NCI-H146 treated with DMSO at 0.1 percent for 48 hours (cell line): ENCODE results near the gene FAM149A.

Source experiments
- DNase-seq: peaks from one replicate; lab custom pipeline; 2025; ENCODE audit not compliant: unreplicated experiment; lab: John Stamatoyannopoulos, UW

Gene FAM149A

GRCh38 chr4:186105647-186106321 is 1.3 kb downstream of the FAM149A start:
- no peak for DNase-seq

DNA sequence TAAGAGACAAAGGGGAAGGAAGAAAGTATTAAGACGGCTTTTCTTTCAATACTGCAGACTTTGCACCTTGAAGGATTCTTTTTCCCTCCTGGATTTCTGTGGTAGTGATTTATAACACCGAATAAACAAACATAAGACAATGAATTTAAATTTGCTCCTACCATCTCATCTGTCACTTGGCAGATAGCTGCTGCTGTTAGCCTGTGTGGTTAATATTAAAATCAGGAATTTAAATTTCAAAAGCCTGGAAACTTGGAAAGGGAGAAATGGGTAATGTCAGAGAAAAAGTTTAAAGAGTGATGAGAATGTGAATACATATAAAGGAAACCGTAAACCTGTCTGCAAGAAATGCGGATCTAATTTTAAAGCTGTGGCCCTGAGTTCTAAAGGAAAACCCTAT is 3.4 kb downstream of the FAM149A start:
- no peak for DNase-seq

DNA sequence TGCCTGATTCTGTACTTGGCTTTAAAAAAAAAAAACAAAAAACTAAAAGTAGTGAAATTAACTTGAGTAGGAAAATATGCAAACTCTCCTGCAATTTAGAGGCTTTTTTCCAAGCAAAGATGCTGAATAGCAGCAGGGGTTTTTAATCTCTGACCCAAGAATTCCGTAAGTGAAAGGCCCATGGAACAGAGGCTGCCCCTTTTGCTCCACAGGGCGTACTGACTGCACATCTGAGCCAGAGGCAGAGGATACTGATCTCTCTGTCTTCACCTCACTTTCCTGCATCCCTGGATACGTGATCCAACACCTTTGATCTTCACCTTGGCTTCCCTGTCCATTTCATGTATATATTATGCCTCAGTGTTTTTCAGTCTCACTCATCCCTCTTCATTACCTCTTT is 3.9 kb downstream of the FAM149A start:
- DNase-seq: no peak

GRCh38 chr4:186109245-186109644 is 4.7 kb downstream of the FAM149A start:
- no peak for DNase-seq

GRCh38 chr4:186116697-186117096 is 12.2 kb downstream of the FAM149A start:
- no peak for DNase-seq

GRCh38 chr4:186118582-186118981 is 14.1 kb downstream of the FAM149A start:
- DNase-seq: no peak

DNA sequence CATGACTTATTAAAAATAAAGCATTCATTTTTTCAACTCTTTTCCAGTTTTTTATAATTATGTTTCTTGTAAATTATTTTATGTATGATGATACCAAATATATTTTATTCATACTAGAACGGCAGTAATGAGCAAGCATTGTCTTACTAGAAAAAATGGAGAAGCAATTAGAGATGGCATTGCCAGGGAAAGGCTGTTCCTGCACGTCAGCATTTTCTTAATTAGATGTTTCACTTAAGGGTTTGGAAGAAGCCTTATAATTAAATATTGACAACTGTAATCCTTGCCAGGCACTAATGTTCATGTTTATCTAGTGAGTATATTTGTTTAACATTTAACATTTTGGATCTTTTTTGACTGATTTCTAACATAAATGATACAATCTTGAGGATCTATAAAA is 16.6 kb downstream of the FAM149A start:
- no peak for DNase-seq

DNA sequence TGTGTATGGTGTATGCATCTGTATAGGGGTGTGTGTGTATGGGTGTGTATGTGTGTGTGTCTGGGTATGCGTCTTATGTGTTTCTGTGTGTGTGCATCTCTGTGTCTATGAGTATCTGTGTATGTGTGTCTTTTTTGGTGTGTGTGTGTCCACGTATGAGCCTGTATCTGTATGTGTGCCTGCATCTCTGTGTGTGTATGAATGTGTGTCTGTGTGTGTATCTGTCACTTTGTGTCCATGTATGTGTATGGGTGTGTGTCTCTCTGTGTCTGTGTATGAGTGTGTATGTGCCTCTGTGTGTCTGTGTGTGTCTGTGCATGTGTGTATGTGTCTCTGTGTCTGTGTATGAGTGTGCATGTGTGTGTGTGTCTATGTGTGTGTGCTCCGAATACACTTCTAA is 24.3 kb downstream of the FAM149A start:
- no peak for DNase-seq

DNA sequence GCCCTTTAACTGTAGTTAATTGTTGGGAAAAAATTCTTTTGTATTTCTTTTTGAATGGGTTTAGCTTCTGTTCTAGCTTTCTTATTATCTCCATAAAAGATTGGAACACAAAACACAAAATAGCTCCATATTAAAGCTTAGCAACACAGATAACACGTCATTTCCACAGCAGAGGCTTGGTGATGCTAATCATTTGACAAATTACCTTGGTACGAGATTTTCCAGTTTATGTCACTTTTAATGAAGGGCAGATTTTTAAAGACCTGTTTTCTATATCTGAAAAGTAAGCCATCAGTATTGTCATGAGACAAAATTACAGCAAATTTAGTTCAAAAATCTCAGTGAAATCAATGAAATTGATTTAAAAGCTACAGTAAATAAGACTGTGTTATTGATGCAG is 27.4 kb downstream of the FAM149A start:
- no peak for DNase-seq

DNA sequence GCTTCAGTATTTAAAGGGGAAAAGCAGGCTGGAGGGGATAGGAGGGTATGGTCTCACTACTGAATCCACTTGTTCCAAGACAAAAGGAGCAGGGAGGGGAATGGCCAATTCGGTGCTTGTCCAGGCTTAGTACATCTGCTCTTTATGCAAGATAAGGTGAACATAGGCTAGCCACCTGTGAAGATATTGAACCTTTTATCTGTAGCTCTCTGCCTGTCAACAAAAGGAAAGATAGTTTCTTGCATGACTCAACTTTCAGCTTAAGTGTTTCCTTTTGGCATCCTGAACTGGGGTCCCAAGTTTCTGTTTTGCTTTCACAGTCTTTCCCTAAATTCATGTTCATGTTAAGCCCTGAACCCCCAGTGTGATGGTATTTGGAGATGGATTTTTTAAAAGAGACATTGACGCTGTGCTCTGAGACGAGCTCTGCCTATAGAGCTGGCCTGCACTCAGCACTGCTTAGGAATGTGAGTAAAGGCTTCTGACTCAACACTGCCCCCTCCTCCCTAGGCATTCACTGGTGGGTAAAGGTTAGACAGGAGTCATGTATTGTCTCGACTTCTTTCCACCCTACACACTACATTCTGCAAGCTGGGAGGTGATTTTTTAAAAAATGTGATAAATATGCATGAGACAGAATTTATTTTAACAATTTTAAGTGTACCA is 28.2 kb downstream of the FAM149A start:
- DNase-seq: no peak

- no peak for DNase-seq
Observed at GRCh38 chr4:186134257-186134656, 29.8 kb downstream of the FAM149A start.

DNA sequence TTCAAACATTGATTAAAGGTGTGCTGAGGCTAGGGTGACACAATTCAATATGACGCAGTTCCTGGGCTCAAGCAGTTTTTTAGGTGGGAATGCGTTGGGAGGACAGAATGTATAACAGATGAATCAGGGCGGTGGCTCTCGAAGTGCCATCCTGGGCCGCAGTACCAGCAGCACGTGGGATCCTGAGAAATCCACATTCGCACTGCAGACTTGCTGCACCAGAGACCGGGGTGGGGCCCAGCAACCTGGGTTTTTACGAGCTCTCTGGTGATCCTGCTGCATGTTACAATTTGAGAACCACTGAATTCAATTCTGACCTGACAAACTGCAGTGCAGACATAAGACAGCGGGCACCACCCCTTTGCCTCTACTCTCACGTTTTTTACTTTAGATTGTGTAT is 30.4 kb downstream of the FAM149A start:
- DNase-seq: no peak

- DNase-seq: no peak
Observed at GRCh38 chr4:186137196-186137794, 32.8 kb downstream of the FAM149A start.

DNA sequence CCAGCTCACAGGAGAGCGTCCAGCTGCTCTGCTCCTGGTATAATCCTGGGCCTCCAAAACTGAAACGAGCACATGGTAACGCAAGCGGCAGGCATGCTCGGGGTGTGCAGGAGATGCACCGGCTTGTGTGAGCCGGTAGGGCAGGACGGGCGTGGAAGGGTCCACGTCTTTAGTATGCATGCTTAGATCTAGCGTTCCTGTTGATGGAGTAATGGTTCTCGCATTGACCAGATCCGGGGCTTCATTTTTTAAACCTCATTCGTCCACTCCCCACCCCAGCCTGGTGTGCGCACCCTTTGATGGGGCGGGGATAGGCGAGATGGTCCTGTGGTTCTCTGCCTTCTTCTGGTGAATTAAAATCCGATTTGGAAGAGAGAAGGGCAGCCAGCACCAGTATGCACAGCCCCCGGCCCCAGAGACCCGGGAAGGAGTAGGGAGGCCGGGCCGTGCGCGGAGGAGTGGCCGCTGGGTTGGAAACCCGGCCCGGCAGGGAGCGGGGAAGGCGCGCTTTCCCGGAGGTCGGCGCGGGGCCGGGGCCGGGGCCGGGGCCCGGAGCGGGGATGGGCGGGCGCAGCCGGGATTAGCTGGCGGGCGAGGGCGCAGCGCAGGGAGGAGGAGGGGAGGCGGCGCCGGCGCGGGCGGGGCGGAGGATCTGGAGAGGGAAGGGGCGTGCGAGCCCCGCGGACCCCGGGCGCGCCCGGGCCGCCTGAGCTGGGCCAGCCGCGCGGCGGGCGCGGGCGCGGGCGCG is 39.9 kb downstream of the FAM149A start:
- no peak for DNase-seq

GRCh38 chr4:186144946-186145569 is 40.6 kb downstream of the FAM149A start:
- no peak for DNase-seq

DNA sequence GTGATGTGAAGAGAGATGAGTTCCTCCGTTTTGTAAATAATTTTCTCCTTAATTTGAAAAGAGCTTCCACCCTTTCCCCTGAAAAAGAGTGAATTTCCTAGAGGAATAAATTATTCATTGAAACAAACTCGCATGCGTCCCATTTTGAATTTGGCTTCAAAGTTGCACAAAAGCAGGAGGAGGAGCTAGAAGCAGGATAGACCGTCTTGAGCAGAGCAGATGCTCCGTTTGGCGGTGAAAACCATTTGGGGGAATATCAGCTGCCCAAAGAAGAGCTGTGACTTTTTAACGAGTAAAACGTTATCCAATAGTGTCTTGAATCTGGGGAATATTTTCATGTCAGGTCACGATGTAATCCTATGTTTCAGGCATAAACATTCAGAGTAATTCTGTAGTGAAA is 42.0 kb downstream of the FAM149A start:
- no peak for DNase-seq

- no peak for DNase-seq
Observed at GRCh38 chr4:186148336-186148975, 44.0 kb downstream of the FAM149A start.

DNA sequence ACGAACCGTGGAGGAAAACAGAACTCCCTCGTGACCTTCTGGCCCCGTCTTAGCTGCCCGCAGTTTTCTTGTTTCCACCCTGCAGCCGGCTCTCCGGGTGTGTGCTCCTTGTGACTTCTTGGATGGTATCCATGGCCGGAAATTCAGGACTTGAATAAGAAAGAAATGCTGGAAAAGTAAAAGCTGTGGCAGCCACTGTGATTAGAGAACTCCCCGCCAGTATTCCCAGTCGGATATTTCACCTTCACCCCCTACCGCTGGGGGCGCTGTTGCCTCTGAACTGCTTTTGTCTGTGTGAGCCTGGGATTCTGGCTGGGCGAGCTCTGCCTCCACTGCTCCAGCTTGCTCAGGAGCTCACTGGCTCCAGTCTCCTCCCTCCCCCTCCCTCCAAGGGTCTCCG is 45.4 kb downstream of the FAM149A start:
- DNase-seq: no peak

DNA sequence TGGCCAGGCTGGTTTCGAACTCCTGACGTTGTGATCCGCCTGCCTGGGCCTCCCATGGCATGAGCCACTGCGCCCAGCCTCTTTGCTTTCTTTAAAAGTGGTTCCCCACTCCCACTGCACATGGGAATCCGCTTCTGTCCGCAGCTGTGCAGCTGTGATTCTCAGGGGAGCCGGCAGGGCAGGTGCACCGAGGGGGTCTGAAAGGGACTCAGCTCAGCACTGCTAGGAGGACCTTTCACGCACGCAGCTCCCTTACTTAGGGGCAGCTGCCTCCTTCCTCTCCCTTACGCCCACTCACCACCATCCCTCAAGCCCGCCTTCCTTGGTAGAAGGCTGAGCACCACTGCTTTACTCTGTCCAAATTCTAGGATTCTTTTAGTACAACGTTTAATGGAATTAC is 46.4 kb downstream of the FAM149A start:
- DNase-seq: no peak

- DNase-seq: no peak
Observed at GRCh38 chr4:186151499-186151898, 47.0 kb downstream of the FAM149A start.
